Glutamatergic neuron (in vitro differentiated cells): ENCODE data around the gene ZNF593OS. TPM values are rescaled to one million over a fixed set of nuclear protein-coding genes. Genes with fewer than 3 reads are reported as not detected.

ENCODE experiments used
- DNase-seq: peaks from one replicate; pipeline ENCODE4 v3.0.0; 2022
- H3K27ac Mint-ChIP-seq: one replicate; pipeline ENCODE4 v1.8.0; 2020; ENCODE audit warnings: mild to moderate bottlenecking, mixed read lengths, inconsistent platforms; ENCODE audit not compliant: unreplicated experiment
- H3K27me3 Mint-ChIP-seq: one replicate; pipeline ENCODE4 v1.8.0; 2020; ENCODE audit warnings: mild to moderate bottlenecking, moderate library complexity, mixed read lengths, inconsistent platforms; ENCODE audit not compliant: unreplicated experiment
- H3K36me3 Mint-ChIP-seq: one replicate; pipeline ENCODE4 v1.8.0; 2020; ENCODE audit warnings: mild to moderate bottlenecking, mixed read lengths, inconsistent platforms; ENCODE audit not compliant: unreplicated experiment
- H3K4me1 Mint-ChIP-seq: one replicate; pipeline ENCODE4 v1.8.0; 2020; ENCODE audit warnings: mild to moderate bottlenecking, low read depth, mixed read lengths, inconsistent platforms; ENCODE audit not compliant: unreplicated experiment
- H3K4me3 Mint-ChIP-seq: one replicate; pipeline ENCODE4 v1.8.0; 2020; ENCODE audit warnings: mild to moderate bottlenecking, mixed read lengths, inconsistent platforms; ENCODE audit not compliant: unreplicated experiment
- H3K9me3 Mint-ChIP-seq: one replicate; pipeline ENCODE4 v1.8.0; 2020; ENCODE audit warnings: mild to moderate bottlenecking, moderate library complexity, mixed read lengths, inconsistent platforms; ENCODE audit not compliant: unreplicated experiment
- total RNA-seq: library from RNA; stranded (reverse); fragmentation: NEBNext Ultra II Directional; extraction: Animal tissue kit (Norgen Biotek cat#: 25700); gene quantifications from one replicate; pipeline ENCODE4 v1.2.1, GENCODE V29; 2021; ENCODE audit not compliant: unreplicated experiment
- TF ChIP-seq, protein P1 (sequence below): fragments of 200-600 bp; sonication (generic); IDR thresholded peaks from one replicate; pipeline ENCODE4 v1.5.0; 2021; ENCODE audit not compliant: partially characterized antibody, unreplicated experiment

The ZNF593OS gene
- total RNA-seq, 1 donor from 2014 or later, result 4.2 TPM

DNA sequence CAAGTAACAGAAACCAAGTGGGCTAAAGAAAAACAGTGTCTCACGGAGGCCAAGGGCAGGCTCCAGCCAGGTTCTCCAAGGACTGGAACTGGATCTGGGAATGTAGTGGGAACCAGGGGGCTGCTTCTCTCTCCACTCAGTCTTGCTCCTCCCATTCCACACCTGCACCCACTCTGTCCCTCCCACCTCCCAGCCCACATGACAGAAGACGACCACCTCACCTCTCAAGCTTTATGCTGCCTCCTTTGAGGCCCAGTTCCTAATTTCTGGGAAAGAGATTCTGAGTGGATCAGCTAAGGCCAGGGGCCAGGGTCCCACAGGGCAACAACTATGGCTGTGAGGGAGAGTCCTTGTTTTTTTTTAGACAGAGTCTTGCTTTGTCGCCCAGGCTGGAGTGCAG is 43.6 kb upstream of the ZNF593OS start:
- Mint-ChIP-seq H3K4me1 (peaks cover 5% of the 10 kb centered on the region), H3K4me3 (no peak overlapping the region), H3K9me3 (no peaks in the 10 kb centered on the region), H3K27ac (no peak overlapping the region), H3K36me3 (no peaks in the 10 kb centered on the region), H3K27me3 (no peaks in the 10 kb centered on the region)
- no peak for DNase-seq
- TF ChIP-seq, protein P1, sequence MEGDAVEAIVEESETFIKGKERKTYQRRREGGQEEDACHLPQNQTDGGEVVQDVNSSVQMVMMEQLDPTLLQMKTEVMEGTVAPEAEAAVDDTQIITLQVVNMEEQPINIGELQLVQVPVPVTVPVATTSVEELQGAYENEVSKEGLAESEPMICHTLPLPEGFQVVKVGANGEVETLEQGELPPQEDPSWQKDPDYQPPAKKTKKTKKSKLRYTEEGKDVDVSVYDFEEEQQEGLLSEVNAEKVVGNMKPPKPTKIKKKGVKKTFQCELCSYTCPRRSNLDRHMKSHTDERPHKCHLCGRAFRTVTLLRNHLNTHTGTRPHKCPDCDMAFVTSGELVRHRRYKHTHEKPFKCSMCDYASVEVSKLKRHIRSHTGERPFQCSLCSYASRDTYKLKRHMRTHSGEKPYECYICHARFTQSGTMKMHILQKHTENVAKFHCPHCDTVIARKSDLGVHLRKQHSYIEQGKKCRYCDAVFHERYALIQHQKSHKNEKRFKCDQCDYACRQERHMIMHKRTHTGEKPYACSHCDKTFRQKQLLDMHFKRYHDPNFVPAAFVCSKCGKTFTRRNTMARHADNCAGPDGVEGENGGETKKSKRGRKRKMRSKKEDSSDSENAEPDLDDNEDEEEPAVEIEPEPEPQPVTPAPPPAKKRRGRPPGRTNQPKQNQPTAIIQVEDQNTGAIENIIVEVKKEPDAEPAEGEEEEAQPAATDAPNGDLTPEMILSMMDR, result no peak

DNA sequence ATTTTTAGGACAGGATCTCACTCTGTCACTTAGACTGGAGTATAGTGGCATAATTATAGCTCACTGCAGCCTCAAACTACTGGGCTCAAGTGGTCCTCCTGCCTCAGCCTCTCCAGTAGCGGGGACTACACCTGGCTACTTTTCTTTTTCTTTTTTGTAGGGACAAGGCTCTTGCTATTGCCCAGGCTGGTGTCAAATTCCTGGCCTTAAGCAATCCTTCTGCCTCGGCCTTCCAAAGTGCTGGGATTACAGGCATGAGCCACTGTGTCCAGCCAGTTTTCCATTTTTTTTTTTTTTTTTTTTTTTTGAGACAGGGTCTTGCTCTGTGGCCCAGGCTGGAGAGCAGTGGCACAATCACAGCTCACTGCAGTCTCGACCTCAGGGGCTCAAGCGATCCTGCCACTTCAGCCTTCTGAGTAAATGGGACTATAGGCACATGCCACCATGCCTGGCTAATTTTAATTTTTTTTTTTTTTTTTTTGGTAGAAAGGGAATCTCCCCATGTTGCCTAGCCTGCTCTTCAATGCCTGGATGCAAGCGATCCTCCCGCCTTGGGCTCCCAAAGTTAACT is 41.8 kb upstream of the ZNF593OS start:
- no peak overlapping the region for H3K27ac Mint-ChIP-seq
- TF ChIP-seq, protein P1, result no peak
- no peaks in the 10 kb centered on the region for H3K36me3 Mint-ChIP-seq
- no peak overlapping the region for H3K4me3 Mint-ChIP-seq
- peaks cover 11% of the 10 kb centered on the region for H3K4me1 Mint-ChIP-seq
- DNase-seq, result no peak
- no peaks in the 10 kb centered on the region for H3K9me3 Mint-ChIP-seq
- H3K27me3 Mint-ChIP-seq, result no peaks in the 10 kb centered on the region

DNA sequence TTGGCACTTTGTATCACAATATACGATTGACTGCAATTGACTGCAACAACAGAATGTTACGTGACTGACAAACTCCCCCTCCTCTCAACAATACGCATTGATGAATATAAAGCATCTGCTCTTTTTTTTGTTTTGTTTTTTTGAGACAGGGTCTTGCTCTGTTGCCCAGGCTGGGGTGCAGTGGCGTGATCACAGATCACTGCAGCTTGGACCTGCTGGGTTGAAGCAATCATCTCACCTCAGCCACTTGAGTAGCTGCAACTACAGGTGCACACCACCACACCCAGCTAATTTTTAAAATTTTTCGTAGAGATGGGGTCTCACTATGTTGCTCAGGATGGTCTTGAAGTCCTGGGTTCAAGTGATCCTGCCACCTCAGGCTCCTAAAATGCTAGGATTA is 41.1 kb upstream of the ZNF593OS start:
- Mint-ChIP-seq H3K9me3 (no peaks in the 10 kb centered on the region), H3K4me3 (no peak overlapping the region), H3K4me1 (peaks cover 11% of the 10 kb centered on the region), H3K36me3 (no peaks in the 10 kb centered on the region), H3K27me3 (no peaks in the 10 kb centered on the region), H3K27ac (no peak overlapping the region)
- TF ChIP-seq, protein P1, result no peak
- DNase-seq, result no peak

DNA sequence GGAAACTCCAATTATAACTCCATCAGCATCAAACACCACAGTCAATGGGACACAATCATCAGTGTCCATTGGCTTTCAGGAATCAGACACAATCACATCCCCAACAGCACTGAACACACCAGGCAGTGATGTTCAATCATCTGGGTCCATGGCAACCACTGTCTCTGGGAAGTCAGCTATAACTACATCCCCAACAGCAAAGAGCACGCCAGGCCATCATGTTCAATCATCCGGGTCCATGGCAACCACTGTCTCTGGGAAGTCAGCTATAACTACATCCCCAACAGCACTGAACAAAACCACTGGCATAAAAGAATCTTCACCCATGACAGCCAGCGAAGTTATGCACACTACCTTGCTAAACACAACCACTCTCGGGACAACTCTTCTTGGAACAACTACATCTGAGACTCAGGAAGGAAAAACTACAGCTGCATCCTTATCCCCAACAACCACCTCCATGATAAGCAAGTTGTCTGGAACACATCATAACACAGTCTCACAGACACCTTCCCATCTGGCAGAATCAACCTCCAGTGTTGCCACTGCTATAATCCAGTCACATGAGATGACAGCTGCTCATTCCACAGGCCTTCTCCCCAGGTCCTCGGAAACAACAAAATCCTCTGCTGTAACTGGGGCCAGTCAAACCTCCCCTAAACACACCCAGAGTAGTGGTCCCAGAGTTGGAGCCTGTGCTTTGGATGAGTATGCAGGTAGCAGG is 38.7 kb upstream of the ZNF593OS start:
- Mint-ChIP-seq H3K4me1 (peaks cover 13% of the 10 kb centered on the region), H3K27me3 (no peaks in the 10 kb centered on the region), H3K27ac (no peak overlapping the region), H3K36me3 (no peaks in the 10 kb centered on the region), H3K9me3 (no peaks in the 10 kb centered on the region), H3K4me3 (no peak overlapping the region)
- DNase-seq, result no peak
- TF ChIP-seq, protein P1, result no peak

DNA sequence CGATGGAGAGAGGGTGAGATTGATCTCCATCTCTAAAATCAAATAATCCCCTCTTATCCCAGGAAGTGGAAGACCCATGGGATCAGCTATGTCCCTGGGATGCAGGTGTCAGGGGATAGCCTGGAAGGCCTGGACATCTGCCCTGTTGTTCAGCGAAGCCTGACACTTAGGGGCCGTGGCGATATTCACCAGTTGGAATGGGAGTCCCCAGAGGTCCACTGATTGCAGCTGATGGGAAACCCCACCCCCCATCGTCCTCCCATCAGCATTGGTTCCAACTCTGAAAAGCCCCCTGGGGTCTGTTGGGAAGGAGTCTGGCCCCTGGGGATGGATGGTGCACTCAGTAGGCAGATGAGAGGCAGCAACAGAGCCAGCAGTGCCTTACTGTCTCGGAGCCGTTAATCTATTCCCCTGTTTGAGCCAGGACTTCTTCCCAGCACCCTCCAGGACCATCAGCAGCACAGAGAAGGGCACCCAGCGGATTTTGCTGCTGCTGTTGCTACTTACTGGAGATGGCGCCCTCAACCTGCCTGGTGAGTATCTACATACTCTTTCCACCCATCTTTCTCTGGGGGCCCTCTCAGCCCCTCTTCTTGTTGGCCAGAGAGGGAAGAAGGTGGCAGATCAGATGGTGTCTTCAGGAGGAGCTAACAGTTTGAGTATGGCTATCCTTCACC is 32.1 kb upstream of the ZNF593OS start:
- TF ChIP-seq, protein P1, result no peak
- H3K9me3 Mint-ChIP-seq, result peaks cover 4% of the 10 kb centered on the region
- H3K36me3 Mint-ChIP-seq, result no peaks in the 10 kb centered on the region
- H3K27me3 Mint-ChIP-seq, result peaks cover 7% of the 10 kb centered on the region
- H3K27ac Mint-ChIP-seq, result peak overlapping the region; percentile 68
- peaks cover 21% of the 10 kb centered on the region for H3K4me1 Mint-ChIP-seq
- H3K4me3 Mint-ChIP-seq, result peak overlapping the region; percentile 38
- DNase-seq, result peak; percentile 62
